ENCODE results near the gene PLXDC2.

The PLXDC2 gene

GRCh38 chr10:20166096-20166675 lies 350.0 kb downstream of the PLXDC2 start:
- in situ Hi-C loops (cut with MboI; ENCODE audit: low pct_unique_long_range_greater_than_20kb, low sequenced_read_pairs, unreplicated experiment): no loop called here
- no peak for TF ChIP-seq CTCF (IDR thresholded peaks at IDR 0.05; ENCODE audit: extremely low read depth, insufficient read depth, missing control alignments)
- no peak for DNase-seq (ENCODE audit: low spot score)

DNA sequence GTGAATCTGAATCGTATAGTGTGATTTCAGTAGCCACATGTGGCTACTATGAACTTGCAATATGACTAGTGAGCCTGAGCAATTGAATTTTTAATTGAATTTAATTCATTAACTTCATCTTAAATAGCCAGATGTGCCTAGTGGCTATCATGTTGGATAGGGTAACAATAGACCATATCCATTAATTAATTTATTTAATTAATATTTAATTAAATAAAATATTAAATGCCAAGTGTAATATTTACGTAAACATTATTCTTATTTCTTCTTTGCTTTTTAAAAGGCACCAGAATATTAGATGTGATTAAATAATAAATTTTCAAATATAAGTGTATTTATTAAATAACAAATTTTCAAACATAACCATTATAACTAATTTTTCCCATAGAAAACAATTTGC lies 354.4 kb downstream of the PLXDC2 start:
- in situ Hi-C loops (cut with MboI; ENCODE audit: low pct_unique_long_range_greater_than_20kb, low sequenced_read_pairs, unreplicated experiment): no loop called here

DNA sequence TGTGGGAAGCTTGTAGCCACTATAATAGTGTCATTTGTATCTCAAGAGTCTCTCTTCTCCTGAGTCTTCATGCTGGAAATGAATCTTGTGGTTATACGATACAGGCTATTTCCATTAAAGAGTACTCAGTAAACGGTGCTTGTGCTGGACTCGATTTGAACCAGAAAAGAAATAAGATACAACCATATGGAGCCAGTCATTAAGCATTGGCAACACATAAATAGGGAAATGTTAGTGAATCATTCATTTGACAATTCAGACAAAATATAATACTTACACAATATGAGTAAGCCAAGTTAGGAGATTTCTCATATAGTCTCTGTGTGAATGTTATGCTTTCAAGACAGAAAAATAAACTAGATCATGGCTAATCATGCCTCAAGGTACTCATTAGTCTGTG lies 356.8 kb downstream of the PLXDC2 start:
- in situ Hi-C loops (cut with MboI; ENCODE audit: low pct_unique_long_range_greater_than_20kb, low sequenced_read_pairs, unreplicated experiment): no loop called here
- no peak for TF ChIP-seq CTCF (IDR thresholded peaks at IDR 0.05; ENCODE audit: extremely low read depth, insufficient read depth, missing control alignments)

More for the DNA sequence above, 354.4 kb downstream of the PLXDC2 start:
- TF ChIP-seq CTCF (IDR thresholded peaks at IDR 0.05; ENCODE audit: extremely low read depth, insufficient read depth, missing control alignments): no peak
- DNase-seq (ENCODE audit: low spot score): no peak

GRCh38 chr10:20175719-20176118 lies 359.5 kb downstream of the PLXDC2 start:
- no peak for TF ChIP-seq CTCF (IDR thresholded peaks at IDR 0.05; ENCODE audit: extremely low read depth, insufficient read depth, missing control alignments)
- in situ Hi-C loops (cut with MboI; ENCODE audit: low pct_unique_long_range_greater_than_20kb, low sequenced_read_pairs, unreplicated experiment): no loop called here
- no peak for DNase-seq (ENCODE audit: low spot score)

More for the DNA sequence above, 356.8 kb downstream of the PLXDC2 start:
- no peak for DNase-seq (ENCODE audit: low spot score)

- in situ Hi-C loops (cut with MboI; ENCODE audit: low pct_unique_long_range_greater_than_20kb, low sequenced_read_pairs, unreplicated experiment): no loop called here
- no peak for DNase-seq (ENCODE audit: low spot score)
- no peak for TF ChIP-seq CTCF (IDR thresholded peaks at IDR 0.05; ENCODE audit: extremely low read depth, insufficient read depth, missing control alignments)
These were observed 364.5 kb downstream of the PLXDC2 start for GRCh38 chr10:20180766-20181165.

GRCh38 chr10:20181434-20181833 lies 365.2 kb downstream of the PLXDC2 start:
- no peak for TF ChIP-seq CTCF (IDR thresholded peaks at IDR 0.05; ENCODE audit: extremely low read depth, insufficient read depth, missing control alignments)
- DNase-seq (ENCODE audit: low spot score): no peak
- in situ Hi-C loops (cut with MboI; ENCODE audit: low pct_unique_long_range_greater_than_20kb, low sequenced_read_pairs, unreplicated experiment): no loop called here
